Spinal cord (tissue), 10 donors: ENCODE measurements around the gene ACSM6. TPM values are rescaled to one million over a fixed set of nuclear protein-coding genes. Genes with fewer than 3 reads are reported as not detected.

Experiments used
- DNase-seq, 6 donors: peaks; one replicate each; pipeline versions ENCODE4 v3.0.0 to v3.0.0-alpha.2; 2013 to 2015; ENCODE audit warnings: low spot score in 6 of 6, low read depth in 4 of 6
- H3K27ac ChIP-seq: one replicate; pipeline ENCODE4 v1.5.1; 2013; ENCODE audit warnings: low read depth, low read length, control low read depth
- H3K27me3 ChIP-seq: one replicate; pipeline ENCODE4 v1.6.1; 2013; ENCODE audit warnings: low read length; ENCODE audit not compliant: control insufficient read depth, insufficient read depth
- H3K36me3 ChIP-seq: one replicate; pipeline ENCODE4 v1.6.1; 2013; ENCODE audit warnings: low read length; ENCODE audit not compliant: control insufficient read depth, insufficient read depth
- H3K4me1 ChIP-seq: one replicate; pipeline ENCODE4 v1.6.1; 2013; ENCODE audit warnings: low read length; ENCODE audit not compliant: control insufficient read depth, insufficient read depth
- H3K4me3 ChIP-seq: one replicate; pipeline ENCODE4 v1.5.1; 2013; ENCODE audit warnings: low read depth, low read length, control low read depth
- H3K9me3 ChIP-seq: one replicate; pipeline ENCODE4 v1.6.1; 2013; ENCODE audit warnings: low read length; ENCODE audit not compliant: control insufficient read depth, insufficient read depth
- WGBS: methylation state at CpG from one replicate; pipeline ENCODE4 v1.1.5; 2013; ENCODE audit warnings: missing lambda C conversion rate; ENCODE audit not compliant: insufficient coverage; 5-methylcytosine and 5-hydroxymethylcytosine counted together
- long read RNA-seq, 4 donors: transcript quantifications; one replicate each; lab custom pipeline, GENCODE V29; 2026
- polyA plus RNA-seq, 2 donors: library from polyadenylated mRNA; unstranded; fragments of 120-200 nt; gene quantifications; one replicate each; pipeline ENCODE4 v1.2.1, GENCODE V29; 2013; ENCODE audit not compliant: insufficient read length in 2 of 2
- total RNA-seq, 2 donors: library from RNA; depleted of rRNA in 1 of 2; stranded (reverse); fragments of 120-200 nt in 1 of 2; fragments of >200 nt in 1 of 2; gene quantifications; one replicate each; pipeline versions ENCODE4 v1.2.3 to v1.2.4, GENCODE V29; 2013 to 2014
- donor health status: healthy.

Gene ACSM6, protein sequence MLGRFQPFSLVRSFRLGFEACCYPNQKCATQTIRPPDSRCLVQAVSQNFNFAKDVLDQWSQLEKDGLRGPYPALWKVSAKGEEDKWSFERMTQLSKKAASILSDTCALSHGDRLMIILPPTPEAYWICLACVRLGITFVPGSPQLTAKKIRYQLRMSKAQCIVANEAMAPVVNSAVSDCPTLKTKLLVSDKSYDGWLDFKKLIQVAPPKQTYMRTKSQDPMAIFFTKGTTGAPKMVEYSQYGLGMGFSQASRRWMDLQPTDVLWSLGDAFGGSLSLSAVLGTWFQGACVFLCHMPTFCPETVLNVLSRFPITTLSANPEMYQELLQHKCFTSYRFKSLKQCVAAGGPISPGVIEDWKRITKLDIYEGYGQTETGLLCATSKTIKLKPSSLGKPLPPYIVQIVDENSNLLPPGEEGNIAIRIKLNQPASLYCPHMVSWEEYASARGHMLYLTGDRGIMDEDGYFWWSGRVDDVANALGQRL
- total RNA-seq, result not detected
- polyA plus RNA-seq, result under 1 TPM; 0.14 to 0.15 TPM
- long read RNA-seq, donor 1, result 0 reads
- long read RNA-seq, donor 2, result 0 reads
- long read RNA-seq, donor 3, result 0 reads
- long read RNA-seq, donor 4, result 0 reads

- H3K27me3 ChIP-seq, result no peaks in the 10 kb centered on the region
Measured at GRCh38 chr10:95193944-95194343, at the start of gene ACSM6. TSS of gene ACSM6 (plus strand) at chr10:95194238. CDS start at chr10:95194486, 248 bp downstream.

DNA sequence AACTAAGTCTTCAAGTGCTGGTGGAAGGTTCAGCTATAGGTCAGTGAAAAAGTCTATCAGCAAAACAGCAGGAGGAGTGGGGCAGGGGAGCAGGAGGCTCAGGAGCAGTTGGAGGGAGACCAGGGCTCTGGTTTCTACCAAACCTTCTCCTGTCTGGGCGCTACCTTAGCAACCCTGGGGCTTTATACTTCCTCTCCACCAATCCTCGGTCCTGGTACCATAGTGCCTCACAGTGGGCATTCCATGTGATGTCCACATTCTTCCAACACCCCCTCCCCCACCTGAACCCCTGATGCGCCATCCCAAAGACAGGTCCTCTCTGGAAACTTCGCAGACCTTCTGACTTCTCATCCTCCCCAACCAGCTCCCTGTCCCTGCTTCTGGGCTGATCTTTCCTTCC is 25.3 kb upstream of the ACSM6 start:
- WGBS, result 88% methylated on average over 4 of the region's 4 CpGs
- no peaks in the 10 kb centered on the region for H3K9me3 ChIP-seq

More at GRCh38 chr10:95193944-95194343, at the start of gene ACSM6:
- no CpG with 5 or more reads among the region's 1 CpG for WGBS
- no peak for DNase-seq
- no peaks in the 10 kb centered on the region for H3K9me3 ChIP-seq
- no peaks in the 10 kb centered on the region for H3K36me3 ChIP-seq
- peaks cover 10% of the 10 kb centered on the region for H3K4me1 ChIP-seq
- H3K4me3 ChIP-seq, result no peak within 1 kb of the TSS
- no peak within 1 kb of the TSS for H3K27ac ChIP-seq

DNA sequence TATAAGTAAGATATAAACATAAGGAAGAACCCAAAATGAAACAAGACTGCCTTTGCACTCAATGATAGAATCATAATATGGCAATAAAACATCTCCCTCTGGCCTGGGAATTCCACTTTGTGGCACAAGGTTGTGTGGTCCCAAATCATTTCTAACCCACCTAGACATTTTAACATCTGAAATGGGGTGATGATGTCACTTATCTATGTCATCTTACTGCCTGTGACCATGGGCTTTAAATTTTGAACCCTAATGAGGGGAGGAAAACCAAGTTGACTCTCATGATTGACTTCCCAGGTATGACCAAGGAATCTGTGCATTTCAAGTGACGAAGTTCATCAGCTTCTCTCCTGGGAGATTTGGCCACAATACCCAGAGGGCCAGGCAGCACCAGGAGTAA is 24.5 kb upstream of the ACSM6 start:
- no peak for DNase-seq

More for the DNA sequence above, 25.3 kb upstream of the ACSM6 start:
- H3K4me3 ChIP-seq, result no peak overlapping the region
- H3K27me3 ChIP-seq, result no peaks in the 10 kb centered on the region
- H3K36me3 ChIP-seq, result no peaks in the 10 kb centered on the region
- H3K4me1 ChIP-seq, result no peaks in the 10 kb centered on the region
- H3K27ac ChIP-seq, result no peak overlapping the region
- no peak for DNase-seq

DNA sequence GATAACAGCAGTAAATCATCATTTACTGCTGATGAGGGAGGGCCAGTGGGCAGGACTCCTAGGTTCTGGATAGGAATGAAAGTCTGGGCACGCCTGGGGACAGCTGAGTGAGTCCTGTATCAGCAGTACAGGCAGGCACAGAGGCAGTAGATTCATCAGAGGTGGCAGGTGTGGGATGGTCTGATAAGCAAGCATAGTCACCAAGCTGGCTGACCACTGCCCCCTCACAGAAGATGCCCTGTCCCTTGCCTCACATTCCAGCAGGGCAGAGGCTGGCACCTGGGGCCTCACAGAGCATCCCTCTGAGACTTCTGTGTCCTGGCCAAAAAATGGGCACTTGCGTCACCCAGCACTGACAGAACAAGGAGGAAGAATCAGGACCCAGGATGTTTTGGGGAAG is 23.2 kb upstream of the ACSM6 start:
- no peaks in the 10 kb centered on the region for H3K4me1 ChIP-seq
- 75% methylated on average over 2 of the region's 2 CpGs for WGBS
- H3K9me3 ChIP-seq, result no peaks in the 10 kb centered on the region

More for the DNA sequence above, 24.5 kb upstream of the ACSM6 start:
- no peaks in the 10 kb centered on the region for H3K9me3 ChIP-seq
- no peaks in the 10 kb centered on the region for H3K4me1 ChIP-seq
- no peaks in the 10 kb centered on the region for H3K36me3 ChIP-seq
- H3K4me3 ChIP-seq, result no peak overlapping the region
- H3K27me3 ChIP-seq, result no peaks in the 10 kb centered on the region
- no peak overlapping the region for H3K27ac ChIP-seq
- no CpG with 5 or more reads among the region's 1 CpG for WGBS

DNA sequence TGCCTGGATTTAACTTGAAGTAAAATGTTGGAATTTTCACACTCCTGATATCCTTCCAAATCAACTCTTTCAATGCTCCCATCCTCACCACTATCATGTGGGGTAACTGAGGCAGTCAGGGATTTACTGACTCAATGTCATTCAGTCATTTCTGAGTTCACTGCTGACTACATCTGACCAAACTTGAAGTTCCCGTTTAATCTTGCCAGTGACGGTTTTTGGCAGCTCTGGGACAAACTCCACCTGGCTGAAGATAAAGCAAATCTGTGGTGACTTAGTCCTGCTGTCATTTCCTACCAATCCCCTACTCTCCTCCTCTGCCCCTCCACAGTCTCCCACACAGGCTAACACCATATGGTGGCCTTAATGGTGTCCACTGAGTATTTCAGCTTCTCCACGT is 22.7 kb upstream of the ACSM6 start:
- Histone ChIP-seq H3K4me3 (no peak overlapping the region), H3K36me3 (no peaks in the 10 kb centered on the region), H3K9me3 (no peaks in the 10 kb centered on the region), H3K27ac (no peak overlapping the region), H3K27me3 (no peaks in the 10 kb centered on the region), H3K4me1 (no peaks in the 10 kb centered on the region)
- no peak for DNase-seq
- 75% methylated on average over 3 of the region's 3 CpGs for WGBS

More for the DNA sequence above, 23.2 kb upstream of the ACSM6 start:
- DNase-seq, result no peak
- no peak overlapping the region for H3K4me3 ChIP-seq
- no peak overlapping the region for H3K27ac ChIP-seq
- H3K36me3 ChIP-seq, result no peaks in the 10 kb centered on the region
- no peaks in the 10 kb centered on the region for H3K27me3 ChIP-seq

- Histone ChIP-seq H3K36me3 (no peaks in the 10 kb centered on the region), H3K27me3 (no peaks in the 10 kb centered on the region), H3K4me3 (no peak overlapping the region), H3K4me1 (no peaks in the 10 kb centered on the region), H3K9me3 (no peaks in the 10 kb centered on the region), H3K27ac (no peak overlapping the region)
- WGBS, result 91% methylated on average over 1 of the region's 1 CpG
- DNase-seq, result no peak
Measured at GRCh38 chr10:95172851-95173250, 21.2 kb upstream of the ACSM6 start.

GRCh38 chr10:95176101-95176500 is 17.9 kb upstream of the ACSM6 start:
- DNase-seq, result no peak
- no peak overlapping the region for H3K27ac ChIP-seq
- no peaks in the 10 kb centered on the region for H3K4me1 ChIP-seq
- no peaks in the 10 kb centered on the region for H3K9me3 ChIP-seq
- H3K27me3 ChIP-seq, result no peaks in the 10 kb centered on the region
- H3K4me3 ChIP-seq, result no peak overlapping the region
- 100% methylated on average over 1 of the region's 2 CpGs for WGBS
- no peaks in the 10 kb centered on the region for H3K36me3 ChIP-seq

DNA sequence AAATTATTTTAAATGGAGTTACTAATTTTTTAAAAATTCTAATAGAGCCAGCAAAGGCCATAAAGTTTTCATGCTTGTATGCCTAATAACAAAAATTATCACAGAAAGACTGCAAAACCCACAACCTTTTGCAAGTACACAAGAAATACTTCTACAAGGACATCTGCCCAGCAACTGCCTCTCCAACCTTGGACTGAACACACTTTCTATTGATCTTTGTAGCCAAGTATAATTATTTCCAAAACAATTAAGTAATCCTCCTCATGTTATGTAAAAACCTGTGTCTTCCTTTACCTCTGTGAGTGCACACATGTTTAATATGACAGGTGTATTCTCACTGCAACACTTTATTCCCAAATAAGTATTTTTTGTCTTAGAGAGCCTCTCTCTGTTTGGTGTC is 16.6 kb upstream of the ACSM6 start:
- Histone ChIP-seq H3K9me3 (no peaks in the 10 kb centered on the region), H3K36me3 (no peaks in the 10 kb centered on the region), H3K27me3 (no peaks in the 10 kb centered on the region)

DNA sequence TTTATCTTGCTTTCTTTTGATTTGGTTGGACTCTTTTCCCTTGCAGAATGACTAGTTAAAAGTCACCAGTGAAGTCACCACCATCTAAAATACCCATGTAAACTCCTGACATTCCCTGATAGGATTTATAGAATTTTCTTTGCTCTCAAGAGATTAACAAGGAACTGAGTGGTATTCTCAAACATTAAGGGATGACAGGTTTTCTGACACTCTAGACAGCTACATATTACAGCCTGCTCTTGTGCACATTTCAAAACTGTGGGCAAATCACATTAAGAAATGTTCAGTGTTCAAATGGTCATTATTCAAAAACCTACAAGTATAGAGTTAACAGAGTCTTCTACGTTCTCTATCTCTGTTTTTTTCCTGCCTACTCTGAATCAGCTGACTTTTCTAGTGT is 15.8 kb upstream of the ACSM6 start:
- Histone ChIP-seq H3K4me3 (no peak overlapping the region), H3K9me3 (no peaks in the 10 kb centered on the region), H3K27me3 (no peaks in the 10 kb centered on the region), H3K27ac (no peak overlapping the region), H3K36me3 (no peaks in the 10 kb centered on the region), H3K4me1 (no peaks in the 10 kb centered on the region)
- DNase-seq, result no peak
- no CpG with 5 or more reads among the region's 1 CpG for WGBS

More for the DNA sequence above, 16.6 kb upstream of the ACSM6 start:
- Histone ChIP-seq H3K4me1 (no peaks in the 10 kb centered on the region), H3K4me3 (no peak overlapping the region), H3K27ac (no peak overlapping the region)
- DNase-seq, result no peak

DNA sequence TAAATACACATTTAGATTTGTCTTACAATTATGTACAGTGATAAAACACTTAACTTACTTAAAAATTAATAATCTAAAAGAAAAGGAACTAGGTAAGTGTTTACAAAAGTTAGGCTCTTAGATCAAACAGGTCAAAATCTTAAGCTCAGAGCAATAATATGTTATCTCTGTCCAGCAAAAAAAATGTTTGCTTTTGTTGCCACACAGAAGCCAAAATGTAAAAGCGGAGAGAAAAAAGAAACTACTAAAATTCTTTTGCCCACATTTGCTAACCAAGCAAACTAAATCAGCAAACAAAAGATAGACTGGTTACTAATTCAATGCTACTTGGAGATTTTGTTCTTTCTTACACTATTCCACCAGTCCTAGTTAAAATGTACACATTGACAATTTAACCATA is 15.2 kb upstream of the ACSM6 start:
- no peak for DNase-seq
- no peaks in the 10 kb centered on the region for H3K4me1 ChIP-seq
- H3K27me3 ChIP-seq, result no peaks in the 10 kb centered on the region
- WGBS, result no CpG with 5 or more reads among the region's 1 CpG
- no peak overlapping the region for H3K27ac ChIP-seq
- H3K9me3 ChIP-seq, result no peaks in the 10 kb centered on the region
- no peaks in the 10 kb centered on the region for H3K36me3 ChIP-seq
- H3K4me3 ChIP-seq, result no peak overlapping the region
